ENCODE results near the gene TTC34. TPM values are rescaled to one million over a fixed set of nuclear protein-coding genes. Genes with fewer than 3 reads are reported as not detected.

TTC34 gene
- total and polyA plus RNA-seq, 2 of the 13 experiments (the other 11 are each of a cell fraction or from before 2014, with no cell fraction given) = 0.07 to 0.11 TPM

GRCh38 chr1:2628933-2629626 lies 172.4 kb downstream of the TTC34 start (continued):
- TF ChIP-seq MYPOP (CRISPR knock-in tag; IDR thresholded peaks at IDR 0.05) (no peak), MTF2 (CRISPR knock-in tag; IDR thresholded peaks at IDR 0.05; ENCODE audit: borderline replicate concordance) (peak; percentile 42; the same call in 1 of the 2 replicates), ZNF44 (CRISPR knock-in tag; IDR thresholded peaks at IDR 0.05) (no peak), ZNF468 (CRISPR knock-in tag; IDR thresholded peaks at IDR 0.05) (no peak), ELF4 (CRISPR knock-in tag; IDR thresholded peaks at IDR 0.05; ENCODE audit: borderline replicate concordance) (no peak), PATZ1 (CRISPR knock-in tag; IDR thresholded peaks at IDR 0.05) (0 out of 2 replicates have a peak, but pooled peaks have one; percentile 17), JUND (CRISPR knock-in tag; IDR thresholded peaks at IDR 0.05) (no peak), ZNF83 (CRISPR knock-in tag; IDR thresholded peaks at IDR 0.05; ENCODE audit: borderline replicate concordance) (no peak), NPAS2 (CRISPR knock-in tag; IDR thresholded peaks at IDR 0.05; ENCODE audit: borderline replicate concordance) (no peak), ZNF460 (CRISPR knock-in tag; IDR thresholded peaks at IDR 0.05; ENCODE audit: borderline replicate concordance) (no peak), ZBTB21 (CRISPR knock-in tag; IDR thresholded peaks at IDR 0.05) (no peak), ZC3H13 (CRISPR knock-in tag; IDR thresholded peaks at IDR 0.05) (no peak), BCL6 (CRISPR knock-in tag; IDR thresholded peaks at IDR 0.05) (no peak), SNAPC5 (CRISPR knock-in tag; IDR thresholded peaks at IDR 0.05; ENCODE audit: borderline replicate concordance) (no peak), MED8 (CRISPR knock-in tag; IDR thresholded peaks at IDR 0.05; ENCODE audit: insufficient replicate concordance) (no peak), ZNF644 (CRISPR knock-in tag; IDR thresholded peaks at IDR 0.05; ENCODE audit: low read depth) (no peak), ZNF790 (CRISPR knock-in tag; IDR thresholded peaks at IDR 0.05; ENCODE audit: borderline replicate concordance) (no peak), ZNF274 (CRISPR knock-in tag; IDR thresholded peaks at IDR 0.05) (no peak), ZKSCAN1 (IDR thresholded peaks at IDR 0.05; ENCODE audit: low read length) (no peak), BRCA1 (CRISPR knock-in tag; IDR thresholded peaks at IDR 0.05) (no peak), AGO2 (optimal IDR thresholded peaks at IDR 0.05; ENCODE audit: low read depth, low read length) (no peak), CCDC6 (CRISPR knock-in tag; IDR thresholded peaks at IDR 0.05) (no peak), ZNF547 (CRISPR knock-in tag; IDR thresholded peaks at IDR 0.05) (no peak), THRA (CRISPR knock-in tag; IDR thresholded peaks at IDR 0.05; ENCODE audit: borderline replicate concordance) (no peak), ZNF263 (CRISPR knock-in tag; IDR thresholded peaks at IDR 0.05) (no peak), CREM (IDR thresholded peaks at IDR 0.05) (no peak), CREM (CRISPR knock-in tag; IDR thresholded peaks at IDR 0.05) (no peak), ESRRA (CRISPR knock-in tag; IDR thresholded peaks at IDR 0.05; ENCODE audit: low read depth) (0 out of 2 replicates have a peak, but pooled peaks have one; percentile 27)

Data from HepG2 (cell line).